Measurements from ENCODE around the gene AK8. TPM values are rescaled to one million over a fixed set of nuclear protein-coding genes. Genes with fewer than 3 reads are reported as not detected.

Gene AK8
- total RNA-seq, 4 donors from 2014 or later: 0.27 to 1.3 TPM; not detected in 2

- no peak for DNase-seq
- Histone ChIP-seq H3K27me3 (no peaks in the 10 kb centered on the region), H3K9me3 (no peaks in the 10 kb centered on the region), H3K4me3 (peak overlapping the region in 1 of 4 donors; percentile 88), H3K27ac (peak overlapping the region; percentile 80 to 86 (median 84)), H3K36me3 (no peaks in the 10 kb centered on the region), H3K4me1 (peaks cover 0 to 16% (median 8%) of the 10 kb centered on the region in 4 donors)
- 85 to 89% methylated on average over 4 to 6 of the region's 6 CpGs for WGBS, 2 donors (ENCODE audit: low coverage in 1 of 2)
- no peak for TF ChIP-seq POLR2A (IDR thresholded peaks at IDR 0.05)
- no peak for TF ChIP-seq EP300 (IDR thresholded peaks at IDR 0.05; ENCODE audit: low read depth)
- TF ChIP-seq CTCF (IDR thresholded peaks at IDR 0.05): no peak
- no peak for TF ChIP-seq POLR2AphosphoS5 (IDR thresholded peaks at IDR 0.05)
- intact Hi-C loops (cut with DNase I; ENCODE audit: low total_unique reads): no loop called here
- in situ Hi-C loops (cut with MboI; ENCODE audit: low pct_ligation_motif_present in 1 of 4, low pct_unique_long_range_greater_than_20kb in 1 of 4, low sequenced_read_pairs in 3 of 4): no loop called here
Observed at GRCh38 chr9:132879457-132880323, 1.6 kb upstream of the AK8 start.

- 11 to 46% methylated on average over 5 to 39 of the region's 42 CpGs for WGBS, 2 donors (ENCODE audit: low coverage in 1 of 2)
- Histone ChIP-seq H3K9me3 (no peaks in the 10 kb centered on the region), H3K27ac (peak within 1 kb of the TSS; percentile 80 to 86 (median 84)), H3K4me3 (peak within 1 kb of the TSS; percentile 71 to 97 (median 86)), H3K4me1 (peaks cover 0 to 16% (median 8%) of the 10 kb centered on the region in 4 donors), H3K27me3 (no peaks in the 10 kb centered on the region), H3K36me3 (no peaks in the 10 kb centered on the region)
- TF ChIP-seq EP300 (IDR thresholded peaks at IDR 0.05; ENCODE audit: low read depth) (no peak), CTCF (IDR thresholded peaks at IDR 0.05) (no peak), POLR2AphosphoS5 (IDR thresholded peaks at IDR 0.05) (no peak)
- DNase-seq: peak; percentile 72
- intact Hi-C loops (cut with DNase I; ENCODE audit: low total_unique reads) (no loop called here), in situ Hi-C loops (cut with MboI; ENCODE audit: low pct_ligation_motif_present in 1 of 4, low pct_unique_long_range_greater_than_20kb in 1 of 4, low sequenced_read_pairs in 3 of 4) (no loop called here)
Observed at GRCh38 chr9:132878695-132879456, 792 bp upstream of the AK8 start, which contains the start of gene SPACA9. Gene SPACA9, plus strand, starts transcription at chr9:132878898. Its CDS starts 5,050 bp downstream, at chr9:132883948.

- intact Hi-C loops (cut with DNase I; ENCODE audit: low total_unique reads): no loop called here
- in situ Hi-C loops (cut with MboI; ENCODE audit: low pct_ligation_motif_present in 1 of 4, low pct_unique_long_range_greater_than_20kb in 1 of 4, low sequenced_read_pairs in 3 of 4): no loop called here
- no peaks in the 10 kb centered on the region for H3K27me3 ChIP-seq
- TF ChIP-seq POLR2A (IDR thresholded peaks at IDR 0.05) (no peak), CTCF (IDR thresholded peaks at IDR 0.05) (no peak), EP300 (IDR thresholded peaks at IDR 0.05; ENCODE audit: low read depth) (no peak), POLR2AphosphoS5 (IDR thresholded peaks at IDR 0.05) (no peak)
- no peaks in the 10 kb centered on the region for H3K9me3 ChIP-seq
- DNase-seq: no peak
- peaks cover 0 to 16% (median 8%) of the 10 kb centered on the region in 4 donors for H3K4me1 ChIP-seq
- peak overlapping the region in 2 of 4 donors; percentile 80 to 84 for H3K27ac ChIP-seq
- WGBS, 2 donors (ENCODE audit: low coverage in 1 of 2): 59% methylated on average over 14 of the region's 14 CpGs; no CpG with 5 or more reads in 1 of the 2 donors
- H3K36me3 ChIP-seq: no peaks in the 10 kb centered on the region
- peak overlapping the region in 3 of 4 donors; percentile 71 to 88 (median 85) for H3K4me3 ChIP-seq
Observed at GRCh38 chr9:132877458-132877823, 643 bp downstream of the AK8 start.

GRCh38 chr9:132876849-132877248 lies 1.2 kb downstream of the AK8 start:
- TF ChIP-seq POLR2AphosphoS5 (IDR thresholded peaks at IDR 0.05) (no peak), POLR2A (IDR thresholded peaks at IDR 0.05) (no peak), CTCF (IDR thresholded peaks at IDR 0.05) (no peak), EP300 (IDR thresholded peaks at IDR 0.05; ENCODE audit: low read depth) (no peak)
- 85 to 96% methylated on average over 3 of the region's 3 CpGs for WGBS, 2 donors (ENCODE audit: low coverage in 1 of 2)

More at GRCh38 chr9:132876849-132877248, 1.2 kb downstream of the AK8 start:
- Histone ChIP-seq H3K27me3 (no peaks in the 10 kb centered on the region), H3K9me3 (no peaks in the 10 kb centered on the region), H3K4me3 (no peak overlapping the region), H3K4me1 (peaks cover 0 to 16% (median 8%) of the 10 kb centered on the region in 4 donors), H3K36me3 (no peaks in the 10 kb centered on the region), H3K27ac (no peak overlapping the region)
- intact Hi-C loops (cut with DNase I; ENCODE audit: low total_unique reads): no loop called here
- no peak for DNase-seq
- in situ Hi-C loops (cut with MboI; ENCODE audit: low pct_ligation_motif_present in 1 of 4, low pct_unique_long_range_greater_than_20kb in 1 of 4, low sequenced_read_pairs in 3 of 4): no loop called here

Data from transverse colon (tissue), 4 donors.